NK-92 treated with Interleukin-12 subunit alpha and Interleukin-12 subunit beta, amount 100 ng/mL, for 24 hours (cell line): ENCODE measurements around the gene TPCN2.

Source experiments
- DNase-seq: peaks from one replicate; lab custom pipeline; 2025; lab: John Stamatoyannopoulos, UW

The TPCN2 gene

GRCh38 chr11:69039501-69039900, 9.2 kb upstream of the TPCN2 start:
- no peak for DNase-seq

GRCh38 chr11:69040051-69040450, 8.7 kb upstream of the TPCN2 start:
- no peak for DNase-seq

DNA sequence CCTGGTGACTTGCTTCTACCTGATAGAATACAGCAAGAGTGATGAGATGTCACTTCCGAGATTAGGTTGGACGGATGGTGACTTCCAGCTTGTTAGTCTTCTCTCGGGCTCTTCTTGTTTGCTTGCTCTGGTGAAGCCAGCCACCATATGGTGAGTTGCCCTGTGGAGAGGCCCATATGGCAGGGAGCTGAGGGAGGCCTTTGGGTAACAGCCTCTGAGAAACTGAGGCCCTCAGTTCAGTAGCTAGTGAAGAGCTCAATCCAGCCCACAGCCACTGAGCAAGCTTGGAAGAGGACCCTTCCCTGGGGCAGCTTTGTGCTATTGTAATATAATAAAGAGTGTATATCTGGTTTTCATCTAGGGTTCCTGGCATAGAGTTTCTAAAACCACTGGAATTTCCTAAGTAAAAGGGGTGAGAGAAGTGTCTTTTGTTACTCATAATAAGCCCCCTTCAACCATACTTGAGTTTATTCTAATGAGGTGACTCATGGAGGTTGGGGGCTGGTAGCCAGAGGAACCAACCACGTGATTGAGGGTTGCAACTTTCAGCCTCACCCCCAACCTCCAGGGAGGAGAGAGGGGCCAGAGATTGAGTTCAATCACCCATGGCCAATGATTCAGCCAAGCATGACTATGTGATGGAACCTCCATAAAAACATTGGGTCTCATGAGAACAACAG, 8.0 kb upstream of the TPCN2 start:
- peak; percentile 12 for DNase-seq

- no peak for DNase-seq
These were observed 7.2 kb upstream of the TPCN2 start for GRCh38 chr11:69041516-69041915.

GRCh38 chr11:69044111-69045013, 4.4 kb upstream of the TPCN2 start:
- no peak for DNase-seq

- no peak for DNase-seq
These were observed 570 bp upstream of the TPCN2 start for GRCh38 chr11:69048031-69048693.

DNA sequence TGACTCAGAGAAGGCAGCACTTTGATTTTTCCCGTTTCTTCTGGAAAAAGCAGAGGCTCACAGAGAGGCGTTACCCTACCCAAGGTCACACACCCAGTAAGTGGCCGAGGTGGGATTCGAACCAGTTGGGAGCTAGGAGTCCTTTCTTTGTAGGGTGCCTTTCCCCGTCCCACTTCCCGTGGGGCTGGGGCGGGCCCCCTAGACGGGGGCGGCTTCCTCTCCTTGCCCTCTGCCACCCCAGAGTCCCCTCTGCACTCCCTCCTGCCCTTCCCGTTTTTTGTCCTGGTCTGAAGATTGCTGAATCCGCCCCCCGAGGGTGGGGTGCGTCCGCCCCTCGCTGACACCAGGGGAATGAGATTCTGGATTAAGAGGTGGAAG, 747 bp downstream of the TPCN2 start:
- no peak for DNase-seq

DNA sequence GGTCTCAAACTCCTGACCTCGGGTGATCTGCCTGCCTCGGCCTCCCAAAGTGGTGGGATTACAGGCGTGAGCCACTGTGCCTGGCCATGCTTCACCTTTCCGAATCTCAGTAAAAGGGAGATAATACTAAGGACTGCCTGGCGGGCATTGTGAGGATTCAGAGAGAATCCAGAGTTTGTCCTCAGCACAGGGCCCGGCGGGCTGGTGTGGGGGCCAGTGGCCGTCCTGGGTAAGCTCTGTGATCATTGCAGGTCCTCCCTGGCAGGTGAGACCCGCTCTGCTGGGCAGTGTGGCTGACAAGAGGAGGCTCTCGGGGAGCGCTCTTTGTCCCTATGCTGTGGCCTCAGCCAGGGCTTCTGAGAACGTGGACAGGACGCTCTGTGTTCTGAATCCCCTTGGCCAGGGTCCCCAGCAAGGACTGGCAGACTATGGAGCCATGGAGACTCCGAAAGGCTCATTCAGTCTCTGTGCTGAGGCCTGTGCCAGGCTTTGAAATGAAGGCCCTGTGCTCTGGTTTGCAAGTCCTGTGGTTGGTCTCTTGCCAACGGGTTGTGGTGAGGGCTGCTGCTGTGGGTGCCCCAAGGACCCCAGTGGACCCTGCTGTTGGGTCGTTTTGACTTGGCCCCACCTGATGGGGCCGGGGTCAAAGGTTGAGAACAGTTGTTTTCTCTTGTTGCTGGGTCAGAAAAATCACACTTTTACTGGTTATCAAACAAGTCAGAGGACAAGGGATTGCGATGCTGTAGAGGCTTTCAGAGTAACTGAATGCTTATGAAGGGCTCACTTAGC, 2.1 kb downstream of the TPCN2 start:
- no peak for DNase-seq

- no peak for DNase-seq
These were observed 2.9 kb downstream of the TPCN2 start for GRCh38 chr11:69051381-69052342.

- DNase-seq, result no peak
These were observed 3.8 kb downstream of the TPCN2 start for GRCh38 chr11:69052343-69053168.

DNA sequence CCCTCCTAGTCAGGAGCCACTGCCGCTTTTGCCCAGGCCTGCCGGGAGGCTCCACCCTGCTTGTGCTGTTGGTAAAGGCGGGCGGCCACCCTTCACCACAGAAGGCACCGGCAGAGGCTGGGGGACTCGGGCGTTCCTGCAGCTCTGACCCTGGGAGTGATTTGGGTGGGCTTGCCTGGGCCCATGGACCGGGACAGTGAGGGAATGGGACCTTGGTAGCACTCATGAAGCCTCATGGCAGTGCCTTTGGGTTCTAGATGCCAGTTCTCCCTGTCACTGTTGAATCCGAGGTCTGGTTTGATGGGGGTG, 4.4 kb downstream of the TPCN2 start:
- no peak for DNase-seq

DNA sequence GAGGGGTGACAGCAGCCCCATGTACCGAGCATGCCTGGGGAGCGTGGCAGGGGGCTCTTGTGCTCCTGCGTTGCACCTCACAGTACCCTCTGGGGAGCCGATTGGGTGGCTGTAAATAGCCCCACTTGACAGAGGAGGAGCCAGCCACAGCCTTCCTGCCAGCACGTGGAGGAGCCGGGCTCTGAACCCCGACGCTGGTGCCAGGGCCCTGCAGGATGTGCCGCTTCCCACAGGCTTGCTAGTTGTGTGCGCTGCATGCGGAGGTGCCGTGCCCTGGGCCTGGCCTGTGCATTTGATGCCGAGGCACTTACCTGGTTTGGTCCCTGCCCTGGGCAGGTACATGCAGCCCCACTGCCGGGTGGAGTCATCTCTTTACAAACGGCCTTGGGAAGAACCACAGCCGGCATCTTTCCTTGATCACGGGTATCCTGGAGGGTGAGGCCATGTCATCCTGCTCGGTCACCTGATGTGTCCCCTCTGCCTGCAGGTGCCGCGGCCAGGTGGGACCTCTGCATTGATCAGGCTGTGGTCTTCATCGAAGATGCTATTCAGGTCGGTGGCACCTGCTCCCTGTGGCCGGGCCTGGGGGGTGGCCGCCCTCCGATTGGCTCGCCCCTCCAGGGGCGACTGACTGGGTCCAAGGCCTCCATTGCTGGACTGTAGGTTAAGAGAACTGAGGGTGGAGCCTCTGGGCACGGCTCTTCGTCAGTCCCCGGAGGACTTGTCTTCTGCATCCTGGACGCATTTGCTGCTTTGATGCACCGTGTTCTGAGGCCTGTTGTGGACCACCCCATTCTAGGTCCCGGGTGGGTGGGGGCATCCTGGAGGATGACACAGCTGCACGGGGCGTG, 5.0 kb downstream of the TPCN2 start:
- no peak for DNase-seq

- no peak for DNase-seq
These were observed 5.9 kb downstream of the TPCN2 start for GRCh38 chr11:69054397-69055211.

DNA sequence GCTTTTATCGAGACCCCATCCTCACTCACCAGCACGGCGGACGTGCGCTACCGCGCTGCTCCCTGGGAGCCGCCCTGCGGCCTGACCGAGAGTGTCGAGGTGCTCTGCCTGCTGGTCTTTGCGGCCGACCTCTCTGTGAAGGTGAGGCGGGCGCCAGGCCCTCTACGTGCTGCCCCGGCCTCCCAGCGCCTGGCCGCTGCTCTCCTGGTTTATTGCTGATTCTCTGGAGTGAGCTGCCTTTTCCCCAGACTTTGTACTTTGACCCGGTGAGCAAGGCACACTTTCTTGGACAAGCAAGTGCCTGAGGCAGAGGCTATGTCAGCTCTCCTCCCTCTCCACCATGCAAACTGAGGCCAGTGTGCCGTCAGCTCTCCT, 6.5 kb downstream of the TPCN2 start:
- no peak for DNase-seq

DNA sequence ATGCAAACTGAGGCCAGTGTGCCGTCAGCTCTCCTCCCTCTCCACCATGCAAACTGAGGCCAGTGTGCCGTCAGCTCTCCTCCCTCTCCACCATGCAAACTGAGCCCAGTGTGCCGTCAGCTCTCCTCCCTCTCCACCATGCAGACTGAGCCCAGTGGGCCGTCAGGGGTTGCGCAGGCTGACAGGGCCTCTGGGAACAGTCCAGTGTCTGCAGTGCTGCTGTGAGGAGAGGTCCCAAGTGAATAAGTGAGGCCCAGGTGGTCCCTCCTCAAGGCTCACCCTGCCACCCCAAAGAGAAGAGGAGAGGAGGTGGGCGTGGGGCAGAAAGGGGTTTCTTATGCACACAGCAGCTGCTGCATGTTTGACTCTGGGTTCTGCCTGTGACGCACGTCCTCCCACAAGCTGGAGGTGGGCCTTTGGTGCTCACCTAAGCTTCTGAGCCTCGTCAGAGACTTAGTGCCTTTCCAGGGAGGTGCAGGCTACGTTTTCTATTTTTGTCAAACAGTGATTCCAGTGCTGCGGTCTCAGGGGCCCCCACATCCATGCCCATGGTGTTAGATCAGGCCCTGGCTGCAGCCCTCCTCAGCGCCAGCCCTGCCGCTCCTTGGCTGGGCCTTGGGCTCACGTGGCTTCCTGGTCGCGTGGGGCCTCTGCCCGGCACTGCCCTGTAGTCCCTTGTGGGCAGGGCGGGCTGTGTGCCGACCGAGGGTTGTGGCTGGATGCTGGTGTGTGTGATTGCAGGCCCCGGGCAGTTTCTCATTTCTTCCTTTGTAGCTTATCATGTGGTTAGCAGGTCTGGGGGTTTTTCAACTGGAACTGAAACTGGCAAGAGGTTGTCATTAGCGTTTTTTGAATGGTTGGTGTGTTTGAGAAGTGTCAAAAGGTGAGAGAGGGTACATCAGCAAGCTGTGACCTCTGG, 7.1 kb downstream of the TPCN2 start:
- peak; percentile 52 for DNase-seq

GRCh38 chr11:69057236-69057635, 8.5 kb downstream of the TPCN2 start:
- no peak for DNase-seq

DNA sequence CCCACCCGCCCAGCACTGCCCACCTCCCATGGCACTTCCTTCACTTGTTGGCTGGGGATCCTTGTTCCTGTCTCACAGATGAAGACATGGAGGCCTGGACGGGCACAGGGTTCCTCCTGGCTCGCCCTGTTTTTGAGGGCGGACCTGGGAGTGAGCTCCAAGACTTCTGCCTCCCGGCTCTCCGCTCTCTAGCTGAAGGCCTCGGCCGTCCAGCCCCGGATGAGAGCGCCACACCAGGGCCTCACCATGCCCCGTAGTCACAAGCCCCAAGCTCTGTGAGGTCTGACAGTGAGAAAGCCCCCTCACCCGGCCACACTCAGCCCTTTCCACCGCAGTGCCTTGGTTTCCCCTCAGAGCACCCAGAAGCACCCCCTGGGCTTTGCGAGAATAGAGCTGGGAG, 9.1 kb downstream of the TPCN2 start:
- no peak for DNase-seq
